HG03135 (cell line): ENCODE measurements around the gene RSBN1.
"Not testable (repeated sequence)": the region's sequence is repeated elsewhere in the genome, so short reads cannot be mapped to it uniquely, and the experiment has no call there.

Experiments used
- ATAC-seq: cut with Tn5 transposase; IDR thresholded peaks from one replicate; pipeline ENCODE4 v1.9.1; 2021; ENCODE audit warnings: mild to moderate bottlenecking, moderate library complexity; ENCODE audit not compliant: unreplicated experiment

Gene RSBN1

GRCh38 chr1:113749402-113749801, 62.9 kb downstream of the RSBN1 start:
- ATAC-seq, result no peak

GRCh38 chr1:113747376-113747775, 64.9 kb downstream of the RSBN1 start:
- ATAC-seq, result no peak

GRCh38 chr1:113745425-113745824, 66.9 kb downstream of the RSBN1 start:
- no peak for ATAC-seq

GRCh38 chr1:113744114-113744513, 68.2 kb downstream of the RSBN1 start:
- no peak for ATAC-seq

GRCh38 chr1:113742515-113742914, 69.8 kb downstream of the RSBN1 start:
- ATAC-seq, result no peak

GRCh38 chr1:113734357-113735055, 77.8 kb downstream of the RSBN1 start:
- ATAC-seq, result no peak

GRCh38 chr1:113732802-113733201, 79.5 kb downstream of the RSBN1 start:
- ATAC-seq, result no peak

- ATAC-seq, result no peak
Measured at GRCh38 chr1:113721010-113721409, 91.3 kb downstream of the RSBN1 start.

- not testable (repeated sequence) for ATAC-seq
Measured at GRCh38 chr1:113718621-113719020, 93.7 kb downstream of the RSBN1 start.

GRCh38 chr1:113717506-113717905, 94.8 kb downstream of the RSBN1 start:
- not testable (repeated sequence) for ATAC-seq

GRCh38 chr1:113714606-113715269, 97.5 kb downstream of the RSBN1 start:
- no peak for ATAC-seq
